Right lobe of liver (tissue), 6 donors: Measurements from ENCODE around the gene MAP7. TPM values are rescaled to one million over a fixed set of nuclear protein-coding genes. Genes with fewer than 3 reads are reported as not detected.

Experiments used
- ATAC-seq, 4 donors: fragments of 200-7000 bp; cut with Tn5 transposase; one replicate each; pipeline ENCODE4 v1.9.1; 2020; ENCODE audit warnings: mild to moderate bottlenecking in 4 of 4, moderate library complexity in 4 of 4
- DNase-seq, 3 donors: peaks; one replicate each; pipeline ENCODE4 v3.0.0-alpha.2; 2020
- H3K27ac ChIP-seq, 3 donors: fragments of 200-600 bp; one replicate each; pipeline ENCODE4 v1.8.0; 2022
- H3K27me3 ChIP-seq, 2 donors: fragments of 200-600 bp; one replicate each; pipeline ENCODE4 v1.8.0; 2022
- H3K36me3 ChIP-seq, 4 donors: fragments of 200-600 bp; sonication (generic) in 1 of 4; one replicate each; pipeline versions ENCODE4 v1.5.1 to v1.8.0; 2017 to 2022; ENCODE audit warnings: control low read depth in 1 of 4
- H3K4me1 ChIP-seq, 4 donors: fragments of 200-600 bp; sonication (generic) in 1 of 4; one replicate each; pipeline versions ENCODE4 v1.5.1 to v1.8.0; 2017 to 2022; ENCODE audit warnings: control low read depth in 1 of 4
- H3K4me3 ChIP-seq, 3 donors: fragments of 200-600 bp; one replicate each; pipeline ENCODE4 v1.8.0; 2022
- H3K9me3 ChIP-seq, 4 donors: fragments of 200-600 bp; sonication (generic) in 1 of 4; one replicate each; pipeline versions ENCODE4 v1.5.1 to v1.8.0; 2017 to 2022; ENCODE audit warnings: control low read depth in 1 of 4
- POLR2A ChIP-seq: fragments of 450-650 bp; IDR thresholded peaks from one replicate; pipeline ENCODE4 v1.6.1; 2017; ENCODE audit warnings: antibody characterized with exemption, mild to moderate bottlenecking
- WGBS: methylation state at CpG from one replicate; pipeline ENCODE4 v1.1.6; 2018; ENCODE audit warnings: low coverage, low lambda C conversion rate; ENCODE audit not compliant: insufficient coverage; ENCODE audit errors: missing lambda C conversion rate; 5-methylcytosine and 5-hydroxymethylcytosine counted together
- intact Hi-C, 2 donors: fragments of 100-400 bp; cut with DNase I; formaldehyde crosslinking; loops; one replicate each; pipeline versions ENCODE4 v1.11.2 to v1.14.1; 2022
- total RNA-seq, 6 experiments: library from RNA; depleted of rRNA in 2 of 6; stranded (reverse); fragments of >200 nt in 2 of 6; fragmentation: NEBNext Ultra II Directional in 3 of 6; extraction: Animal tissue kit (Norgen Biotek cat#: 25700) in 3 of 6; gene quantifications; one replicate each; pipeline versions ENCODE4 v1.1.0 to v1.2.4, GENCODE V29; 2016 to 2023
- TF ChIP-seq, protein P1 (sequence below), 4 donors: fragments of 200-600 bp in 3 of 4; fragments of 450-650 bp in 1 of 4; IDR thresholded peaks; one replicate each; pipeline versions ENCODE4 v1.5.1 to v1.8.0; 2016 to 2022; ENCODE audit warnings: antibody characterized with exemption in 4 of 4, mild to moderate bottlenecking in 2 of 4
- donor health status: DM: no; HTN: yes; CAD: no.
- donor health status: DM: no; HTN: no; CAD: no.
- donor health status: DM: no; HTN: no; CAD: no.
- donor health status: DM: no; HTN: yes; CAD: no.
- donor health status: DM: no; HTN: yes; CAD: no.

Gene MAP7
- total RNA-seq, 6 experiments from 2014 or later: 14.8 to 20.9 (median 17.9) TPM

DNA sequence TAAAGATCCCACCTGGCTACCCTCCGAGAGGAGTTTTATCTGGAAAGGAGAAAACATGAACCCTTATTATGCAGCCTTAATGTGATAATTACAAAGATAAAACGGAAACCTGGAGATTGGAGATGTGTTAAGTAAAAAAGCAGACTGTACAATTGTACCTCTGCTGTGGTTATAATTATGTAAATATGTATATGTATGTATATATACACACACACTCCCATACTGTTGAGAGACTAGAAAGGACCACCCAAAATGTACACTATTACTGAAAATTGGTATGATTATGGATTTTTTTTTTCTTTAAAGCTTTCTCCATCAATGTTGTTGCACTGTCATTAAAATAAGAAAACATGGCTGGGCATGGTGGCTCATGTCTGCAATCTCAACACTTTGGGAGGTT, 188.4 kb downstream of the MAP7 start:
- no peak for ATAC-seq
- Histone ChIP-seq H3K4me1 (no peaks in the 10 kb centered on the region), H3K27ac (no peak overlapping the region), H3K36me3 (peaks cover 0 to 34% (median 11%) of the 10 kb centered on the region in 4 donors), H3K27me3 (no peaks in the 10 kb centered on the region), H3K9me3 (no peaks in the 10 kb centered on the region), H3K4me3 (no peak overlapping the region)
- intact Hi-C loops: no loop called here
- WGBS: 78% methylated on average over 2 of the region's 2 CpGs
- no peak for TF ChIP-seq POLR2A
- DNase-seq: no peak

DNA sequence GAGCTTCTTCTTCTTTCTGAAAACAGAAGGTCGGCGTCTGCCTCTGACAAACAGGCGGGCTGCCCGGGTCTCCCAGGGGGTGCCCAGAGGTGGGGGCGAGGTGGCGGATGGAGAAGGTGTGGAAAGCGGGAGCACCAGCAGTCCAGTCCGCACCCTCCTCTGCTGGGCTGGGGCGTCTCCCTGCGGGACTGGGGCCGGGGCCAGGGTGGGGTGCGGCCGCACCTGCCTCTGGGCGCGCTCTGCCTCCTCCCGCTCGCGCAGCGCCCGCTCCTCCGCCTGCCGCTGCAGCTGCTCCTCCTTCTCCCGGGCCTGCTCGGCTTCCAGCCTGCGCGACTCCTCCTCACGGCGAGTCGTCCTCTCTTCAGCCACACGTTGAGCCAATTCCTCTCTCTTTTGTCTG, 189.4 kb downstream of the MAP7 start:
- WGBS: 96% methylated on average over 13 of the region's 30 CpGs
- Histone ChIP-seq H3K27me3 (no peaks in the 10 kb centered on the region), H3K9me3 (no peaks in the 10 kb centered on the region), H3K4me3 (no peak overlapping the region), H3K4me1 (no peaks in the 10 kb centered on the region), H3K36me3 (peaks cover 0 to 42% (median 11%) of the 10 kb centered on the region in 4 donors), H3K27ac (no peak overlapping the region)
- intact Hi-C loops: no loop called here
- ATAC-seq (peak in 1 of 4 donors; percentile 51), DNase-seq (no peak)
- TF ChIP-seq POLR2A: no peak
- TF ChIP-seq, protein P1, sequence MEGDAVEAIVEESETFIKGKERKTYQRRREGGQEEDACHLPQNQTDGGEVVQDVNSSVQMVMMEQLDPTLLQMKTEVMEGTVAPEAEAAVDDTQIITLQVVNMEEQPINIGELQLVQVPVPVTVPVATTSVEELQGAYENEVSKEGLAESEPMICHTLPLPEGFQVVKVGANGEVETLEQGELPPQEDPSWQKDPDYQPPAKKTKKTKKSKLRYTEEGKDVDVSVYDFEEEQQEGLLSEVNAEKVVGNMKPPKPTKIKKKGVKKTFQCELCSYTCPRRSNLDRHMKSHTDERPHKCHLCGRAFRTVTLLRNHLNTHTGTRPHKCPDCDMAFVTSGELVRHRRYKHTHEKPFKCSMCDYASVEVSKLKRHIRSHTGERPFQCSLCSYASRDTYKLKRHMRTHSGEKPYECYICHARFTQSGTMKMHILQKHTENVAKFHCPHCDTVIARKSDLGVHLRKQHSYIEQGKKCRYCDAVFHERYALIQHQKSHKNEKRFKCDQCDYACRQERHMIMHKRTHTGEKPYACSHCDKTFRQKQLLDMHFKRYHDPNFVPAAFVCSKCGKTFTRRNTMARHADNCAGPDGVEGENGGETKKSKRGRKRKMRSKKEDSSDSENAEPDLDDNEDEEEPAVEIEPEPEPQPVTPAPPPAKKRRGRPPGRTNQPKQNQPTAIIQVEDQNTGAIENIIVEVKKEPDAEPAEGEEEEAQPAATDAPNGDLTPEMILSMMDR (IDR thresholded peaks at IDR 0.05): no peak

DNA sequence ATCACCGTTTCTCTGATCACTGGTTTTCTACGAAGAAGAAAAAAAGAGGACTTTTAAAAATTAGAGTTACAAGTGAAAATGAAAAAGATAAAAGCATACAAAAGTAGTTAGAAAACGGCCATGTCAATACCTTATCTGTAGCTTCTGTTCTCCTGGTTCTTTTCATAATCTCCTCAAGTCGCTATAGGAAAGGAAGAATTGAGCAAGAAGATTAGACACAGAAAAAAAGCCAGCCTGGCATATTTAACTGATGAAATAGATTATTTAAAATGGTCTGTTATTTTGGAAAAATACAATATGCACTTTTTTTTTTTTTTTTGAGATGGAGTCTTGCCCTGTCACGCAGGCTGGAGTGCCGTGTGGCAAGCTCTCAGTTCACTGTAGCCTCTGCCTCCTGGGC, 190.4 kb downstream of the MAP7 start:
- Histone ChIP-seq H3K27me3 (no peaks in the 10 kb centered on the region), H3K4me3 (no peak overlapping the region), H3K27ac (no peak overlapping the region), H3K36me3 (peaks cover 0 to 41% (median 11%) of the 10 kb centered on the region in 4 donors), H3K4me1 (no peaks in the 10 kb centered on the region), H3K9me3 (no peaks in the 10 kb centered on the region)
- TF ChIP-seq POLR2A: no peak
- TF ChIP-seq, protein P1 (IDR thresholded peaks at IDR 0.05): no peak
- WGBS: 68% methylated on average over 6 of the region's 6 CpGs
- intact Hi-C loops: no loop called here
- ATAC-seq: no peak
- no peak for DNase-seq

DNA sequence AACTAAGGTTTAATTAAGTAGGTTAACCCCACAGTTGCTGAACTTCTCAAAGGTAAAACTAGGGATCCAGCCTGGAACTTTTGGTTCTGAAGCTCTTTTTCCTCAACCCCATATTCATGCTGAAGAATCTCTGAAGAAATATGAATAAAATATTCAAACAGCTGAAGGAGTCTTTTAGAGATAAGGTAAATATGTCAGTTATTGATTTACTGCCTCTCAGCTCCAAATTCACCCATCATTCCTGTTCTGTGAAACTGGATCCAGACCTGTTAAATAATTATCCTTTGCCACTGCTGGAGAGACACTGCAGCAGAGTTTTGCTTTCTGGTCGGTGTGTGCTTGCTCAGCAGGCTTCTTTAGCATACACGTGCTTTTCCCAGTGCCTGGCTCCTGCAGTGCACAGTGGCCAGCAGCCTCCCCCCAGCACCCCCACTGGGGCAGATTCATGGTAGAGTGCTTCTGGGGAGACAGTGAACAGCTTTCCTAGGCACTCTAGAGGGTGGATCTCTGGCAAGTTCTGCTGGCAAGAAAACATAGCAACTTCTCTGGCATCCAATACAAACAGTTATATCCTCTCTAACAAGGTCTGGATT, 198.6 kb downstream of the MAP7 start:
- Histone ChIP-seq H3K4me3 (no peak overlapping the region), H3K27me3 (no peaks in the 10 kb centered on the region), H3K36me3 (peaks cover 0 to 8% (median 0%) of the 10 kb centered on the region in 4 donors), H3K4me1 (no peaks in the 10 kb centered on the region), H3K9me3 (no peaks in the 10 kb centered on the region), H3K27ac (no peak overlapping the region)
- DNase-seq: no peak
- intact Hi-C loops: no loop called here
- no peak for ATAC-seq
- WGBS: 10% methylated on average over 2 of the region's 2 CpGs
- TF ChIP-seq, protein P1 (IDR thresholded peaks at IDR 0.05): no peak
- TF ChIP-seq POLR2A: no peak

DNA sequence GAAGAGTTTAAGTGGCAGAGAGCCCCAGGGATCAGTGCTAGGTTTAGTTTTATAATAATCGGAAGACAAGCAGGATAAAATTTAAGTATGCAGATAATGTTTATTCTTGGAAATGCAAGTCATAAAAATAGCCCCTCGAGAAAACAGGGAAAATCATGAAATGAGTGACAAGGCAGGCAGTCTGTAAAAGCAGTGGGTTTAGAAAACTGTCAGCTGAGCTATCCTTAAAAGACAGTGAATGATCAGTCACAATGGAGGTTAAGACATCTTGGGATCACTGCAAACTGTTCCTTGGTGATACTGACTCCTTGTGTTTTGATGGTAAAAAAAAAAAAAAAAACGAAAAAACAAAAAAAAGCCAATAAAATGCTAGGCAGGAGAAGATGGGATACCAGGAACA, 199.3 kb downstream of the MAP7 start:
- H3K4me1 ChIP-seq: no peaks in the 10 kb centered on the region
- ATAC-seq: no peak
- no peak overlapping the region for H3K27ac ChIP-seq
- intact Hi-C loops: no loop called here
- no peak for DNase-seq
- TF ChIP-seq POLR2A: no peak
- peaks cover 0 to 2% (median 0%) of the 10 kb centered on the region in 4 donors for H3K36me3 ChIP-seq
- H3K4me3 ChIP-seq: no peak overlapping the region
- H3K27me3 ChIP-seq: no peaks in the 10 kb centered on the region
- H3K9me3 ChIP-seq: no peaks in the 10 kb centered on the region
- 54% methylated on average over 3 of the region's 3 CpGs for WGBS
